B cell (primary cell): ENCODE measurements around the gene PHKA2.

Experiments used
- CTCF ChIP-seq: fragments of 200-600 bp; IDR thresholded peaks from one replicate; pipeline ENCODE4 v1.8.0; 2022; ENCODE audit warnings: antibody characterized with exemption, mild to moderate bottlenecking
- EZH2 ChIP-seq: IDR thresholded peaks from 2 replicates; pipeline ENCODE4 v1.6.1; 2012; ENCODE audit warnings: borderline replicate concordance, low read depth, mild to moderate bottlenecking, moderate library complexity, low read length; ENCODE audit not compliant: insufficient read depth, poor library complexity, severe bottlenecking

GRCh38 chrX:18891548-18891945, 92.4 kb downstream of the PHKA2 start:
- TF ChIP-seq CTCF (no peak), EZH2 (no peak)
